ENCODE data around the gene ENTPD1. TPM values are rescaled to one million over a fixed set of nuclear protein-coding genes. Genes with fewer than 3 reads are reported as not detected.
A peak's percentile ranks its signal among the peaks of the same experiment; 100 is the strongest.
"Not testable (repeated sequence)": the region's sequence is repeated elsewhere in the genome, so short reads cannot be mapped to it uniquely, and the experiment has no call there.

Gene ENTPD1
- polyA plus RNA-seq, 2 donors, result 2.4 to 3.7 TPM

GRCh38 chr10:95730233-95730632 lies 25.7 kb upstream of the ENTPD1 start:
- Histone ChIP-seq H3K36me3 (ENCODE audit: control insufficient read depth in 2 of 2, insufficient read depth in 2 of 2, low read length in 1 of 2) (no peaks in the 10 kb centered on the region), H3K4me3 (ENCODE audit: low read depth in 1 of 2, low read length in 2 of 2) (no peak overlapping the region), H3K4me1 (ENCODE audit: control insufficient read depth in 2 of 2, insufficient read depth in 2 of 2, low read length in 1 of 2) (no peaks in the 10 kb centered on the region), H3K9me3 (ENCODE audit: control insufficient read depth in 2 of 2, insufficient read depth in 1 of 2, low read depth in 1 of 2, low read length in 1 of 2) (no peaks in the 10 kb centered on the region), H3K27me3 (ENCODE audit: control insufficient read depth in 1 of 2, insufficient read depth in 2 of 2, low read length in 2 of 2) (no peaks in the 10 kb centered on the region), H3K27ac (ENCODE audit: low read depth in 2 of 2, low read length in 1 of 2) (peak overlapping the region in 1 of 2 donors; percentile 2)
- 70 to 75% methylated on average over 1 of the region's 1 CpG for WGBS, 2 donors

- not testable (repeated sequence) for H3K27me3 ChIP-seq (ENCODE audit: control insufficient read depth in 1 of 2, insufficient read depth in 2 of 2, low read length in 2 of 2); H3K9me3 ChIP-seq (ENCODE audit: control insufficient read depth in 2 of 2, insufficient read depth in 1 of 2, low read depth in 1 of 2, low read length in 1 of 2); H3K27ac ChIP-seq (ENCODE audit: low read depth in 2 of 2, low read length in 1 of 2); H3K4me1 ChIP-seq (ENCODE audit: control insufficient read depth in 2 of 2, insufficient read depth in 2 of 2, low read length in 1 of 2); H3K36me3 ChIP-seq (ENCODE audit: control insufficient read depth in 2 of 2, insufficient read depth in 2 of 2, low read length in 1 of 2); H3K4me3 ChIP-seq (ENCODE audit: low read depth in 1 of 2, low read length in 2 of 2)
- 85 to 95% methylated on average over 6 of the region's 6 CpGs for WGBS, 2 donors
Observed at GRCh38 chr10:95732907-95733306, 23.1 kb upstream of the ENTPD1 start.

- H3K9me3 ChIP-seq (ENCODE audit: control insufficient read depth in 2 of 2, insufficient read depth in 1 of 2, low read depth in 1 of 2, low read length in 1 of 2), result no peaks in the 10 kb centered on the region
- no peaks in the 10 kb centered on the region for H3K4me1 ChIP-seq (ENCODE audit: control insufficient read depth in 2 of 2, insufficient read depth in 2 of 2, low read length in 1 of 2)
- no peaks in the 10 kb centered on the region for H3K36me3 ChIP-seq (ENCODE audit: control insufficient read depth in 2 of 2, insufficient read depth in 2 of 2, low read length in 1 of 2)
- H3K4me3 ChIP-seq (ENCODE audit: low read depth in 1 of 2, low read length in 2 of 2), result no peak overlapping the region
- no peaks in the 10 kb centered on the region for H3K27me3 ChIP-seq (ENCODE audit: control insufficient read depth in 1 of 2, insufficient read depth in 2 of 2, low read length in 2 of 2)
- WGBS, 2 donors, result 81 to 88% methylated on average over 3 of the region's 3 CpGs
- H3K27ac ChIP-seq (ENCODE audit: low read depth in 2 of 2, low read length in 1 of 2), result no peak overlapping the region
Observed at GRCh38 chr10:95739056-95739455, 16.9 kb upstream of the ENTPD1 start.

GRCh38 chr10:95741807-95742467 lies 14.0 kb upstream of the ENTPD1 start:
- peak overlapping the region; percentile 3 to 16 for H3K27ac ChIP-seq (ENCODE audit: low read depth in 2 of 2, low read length in 1 of 2)
- H3K27me3 ChIP-seq (ENCODE audit: control insufficient read depth in 1 of 2, insufficient read depth in 2 of 2, low read length in 2 of 2), result no peaks in the 10 kb centered on the region
- peaks cover 0 to 3% of the 10 kb centered on the region in 2 donors for H3K9me3 ChIP-seq (ENCODE audit: control insufficient read depth in 2 of 2, insufficient read depth in 1 of 2, low read depth in 1 of 2, low read length in 1 of 2)
- no peaks in the 10 kb centered on the region for H3K4me1 ChIP-seq (ENCODE audit: control insufficient read depth in 2 of 2, insufficient read depth in 2 of 2, low read length in 1 of 2)
- no peaks in the 10 kb centered on the region for H3K36me3 ChIP-seq (ENCODE audit: control insufficient read depth in 2 of 2, insufficient read depth in 2 of 2, low read length in 1 of 2)
- WGBS, 2 donors, result 18 to 33% methylated on average over 6 of the region's 6 CpGs
- H3K4me3 ChIP-seq (ENCODE audit: low read depth in 1 of 2, low read length in 2 of 2), result no peak overlapping the region

GRCh38 chr10:95742485-95742884 lies 13.5 kb upstream of the ENTPD1 start:
- H3K4me1 ChIP-seq (ENCODE audit: control insufficient read depth in 2 of 2, insufficient read depth in 2 of 2, low read length in 1 of 2), result no peaks in the 10 kb centered on the region
- WGBS, 2 donors, result 23 to 24% methylated on average over 3 of the region's 3 CpGs
- H3K9me3 ChIP-seq (ENCODE audit: control insufficient read depth in 2 of 2, insufficient read depth in 1 of 2, low read depth in 1 of 2, low read length in 1 of 2), result peaks cover 0 to 3% of the 10 kb centered on the region in 2 donors
- H3K27me3 ChIP-seq (ENCODE audit: control insufficient read depth in 1 of 2, insufficient read depth in 2 of 2, low read length in 2 of 2), result no peaks in the 10 kb centered on the region
- peak overlapping the region in 1 of 2 donors; percentile 3 for H3K27ac ChIP-seq (ENCODE audit: low read depth in 2 of 2, low read length in 1 of 2)
- H3K36me3 ChIP-seq (ENCODE audit: control insufficient read depth in 2 of 2, insufficient read depth in 2 of 2, low read length in 1 of 2), result no peaks in the 10 kb centered on the region
- H3K4me3 ChIP-seq (ENCODE audit: low read depth in 1 of 2, low read length in 2 of 2), result no peak overlapping the region

GRCh38 chr10:95742962-95743535 lies 12.9 kb upstream of the ENTPD1 start:
- no peaks in the 10 kb centered on the region for H3K36me3 ChIP-seq (ENCODE audit: control insufficient read depth in 2 of 2, insufficient read depth in 2 of 2, low read length in 1 of 2)
- no peak overlapping the region for H3K4me3 ChIP-seq (ENCODE audit: low read depth in 1 of 2, low read length in 2 of 2)
- H3K4me1 ChIP-seq (ENCODE audit: control insufficient read depth in 2 of 2, insufficient read depth in 2 of 2, low read length in 1 of 2), result no peaks in the 10 kb centered on the region
- WGBS, 2 donors, result 82 to 90% methylated on average over 2 of the region's 2 CpGs
- peaks cover 0 to 3% of the 10 kb centered on the region in 2 donors for H3K9me3 ChIP-seq (ENCODE audit: control insufficient read depth in 2 of 2, insufficient read depth in 1 of 2, low read depth in 1 of 2, low read length in 1 of 2)
- no peak overlapping the region for H3K27ac ChIP-seq (ENCODE audit: low read depth in 2 of 2, low read length in 1 of 2)
- H3K27me3 ChIP-seq (ENCODE audit: control insufficient read depth in 1 of 2, insufficient read depth in 2 of 2, low read length in 2 of 2), result no peaks in the 10 kb centered on the region

GRCh38 chr10:95745501-95745900 lies 10.5 kb upstream of the ENTPD1 start:
- no peaks in the 10 kb centered on the region for H3K4me1 ChIP-seq (ENCODE audit: control insufficient read depth in 2 of 2, insufficient read depth in 2 of 2, low read length in 1 of 2)
- no peak overlapping the region for H3K27ac ChIP-seq (ENCODE audit: low read depth in 2 of 2, low read length in 1 of 2)
- no peak overlapping the region for H3K4me3 ChIP-seq (ENCODE audit: low read depth in 1 of 2, low read length in 2 of 2)
- H3K9me3 ChIP-seq (ENCODE audit: control insufficient read depth in 2 of 2, insufficient read depth in 1 of 2, low read depth in 1 of 2, low read length in 1 of 2), result peaks cover 0 to 3% of the 10 kb centered on the region in 2 donors
- H3K27me3 ChIP-seq (ENCODE audit: control insufficient read depth in 1 of 2, insufficient read depth in 2 of 2, low read length in 2 of 2), result no peaks in the 10 kb centered on the region
- H3K36me3 ChIP-seq (ENCODE audit: control insufficient read depth in 2 of 2, insufficient read depth in 2 of 2, low read length in 1 of 2), result no peaks in the 10 kb centered on the region
- 77 to 79% methylated on average over 2 of the region's 2 CpGs for WGBS, 2 donors

- Histone ChIP-seq H3K36me3 (ENCODE audit: control insufficient read depth in 2 of 2, insufficient read depth in 2 of 2, low read length in 1 of 2) (no peaks in the 10 kb centered on the region), H3K9me3 (ENCODE audit: control insufficient read depth in 2 of 2, insufficient read depth in 1 of 2, low read depth in 1 of 2, low read length in 1 of 2) (peaks cover 0 to 3% of the 10 kb centered on the region in 2 donors)
Observed at GRCh38 chr10:95748349-95748748, 7.6 kb upstream of the ENTPD1 start.

GRCh38 chr10:95755511-95756004 lies 405 bp upstream of the ENTPD1 start:
- 32 to 37% methylated on average over 8 of the region's 8 CpGs for WGBS, 2 donors
- H3K4me3 ChIP-seq (ENCODE audit: low read depth in 1 of 2, low read length in 2 of 2), result peak overlapping the region; percentile 29 to 39
- H3K36me3 ChIP-seq (ENCODE audit: control insufficient read depth in 2 of 2, insufficient read depth in 2 of 2, low read length in 1 of 2), result no peaks in the 10 kb centered on the region
- no peaks in the 10 kb centered on the region for H3K9me3 ChIP-seq (ENCODE audit: control insufficient read depth in 2 of 2, insufficient read depth in 1 of 2, low read depth in 1 of 2, low read length in 1 of 2)
- H3K27me3 ChIP-seq (ENCODE audit: control insufficient read depth in 1 of 2, insufficient read depth in 2 of 2, low read length in 2 of 2), result no peaks in the 10 kb centered on the region
- H3K4me1 ChIP-seq (ENCODE audit: control insufficient read depth in 2 of 2, insufficient read depth in 2 of 2, low read length in 1 of 2), result peaks cover 0 to 2% of the 10 kb centered on the region in 2 donors
- peak overlapping the region; percentile 76 to 80 for H3K27ac ChIP-seq (ENCODE audit: low read depth in 2 of 2, low read length in 1 of 2)

More at GRCh38 chr10:95748349-95748748, 7.6 kb upstream of the ENTPD1 start:
- Histone ChIP-seq H3K27me3 (ENCODE audit: control insufficient read depth in 1 of 2, insufficient read depth in 2 of 2, low read length in 2 of 2) (no peaks in the 10 kb centered on the region), H3K4me3 (ENCODE audit: low read depth in 1 of 2, low read length in 2 of 2) (no peak overlapping the region), H3K27ac (ENCODE audit: low read depth in 2 of 2, low read length in 1 of 2) (no peak overlapping the region), H3K4me1 (ENCODE audit: control insufficient read depth in 2 of 2, insufficient read depth in 2 of 2, low read length in 1 of 2) (no peaks in the 10 kb centered on the region)

All from esophagus (tissue), 2 donors.